ENCODE measurements around the gene HMOX2.
A peak's percentile ranks its signal among the peaks of the same experiment; 100 is the strongest.

The HMOX2 gene

GRCh38 chr16:4520913-4521312 is 44.7 kb downstream of the HMOX2 start:
- Histone ChIP-seq H3K9me3 (no peaks in the 10 kb centered on the region), H3K4me3 (no peak overlapping the region), H3K36me3 (peaks cover 0 to 19% (median 6%) of the 10 kb centered on the region in 3 donors), H3K4me1 (peaks cover 0 to 11% (median 5%) of the 10 kb centered on the region in 4 donors), H3K27me3 (no peaks in the 10 kb centered on the region), H3K27ac (no peak overlapping the region)
- TF ChIP-seq, protein P1, sequence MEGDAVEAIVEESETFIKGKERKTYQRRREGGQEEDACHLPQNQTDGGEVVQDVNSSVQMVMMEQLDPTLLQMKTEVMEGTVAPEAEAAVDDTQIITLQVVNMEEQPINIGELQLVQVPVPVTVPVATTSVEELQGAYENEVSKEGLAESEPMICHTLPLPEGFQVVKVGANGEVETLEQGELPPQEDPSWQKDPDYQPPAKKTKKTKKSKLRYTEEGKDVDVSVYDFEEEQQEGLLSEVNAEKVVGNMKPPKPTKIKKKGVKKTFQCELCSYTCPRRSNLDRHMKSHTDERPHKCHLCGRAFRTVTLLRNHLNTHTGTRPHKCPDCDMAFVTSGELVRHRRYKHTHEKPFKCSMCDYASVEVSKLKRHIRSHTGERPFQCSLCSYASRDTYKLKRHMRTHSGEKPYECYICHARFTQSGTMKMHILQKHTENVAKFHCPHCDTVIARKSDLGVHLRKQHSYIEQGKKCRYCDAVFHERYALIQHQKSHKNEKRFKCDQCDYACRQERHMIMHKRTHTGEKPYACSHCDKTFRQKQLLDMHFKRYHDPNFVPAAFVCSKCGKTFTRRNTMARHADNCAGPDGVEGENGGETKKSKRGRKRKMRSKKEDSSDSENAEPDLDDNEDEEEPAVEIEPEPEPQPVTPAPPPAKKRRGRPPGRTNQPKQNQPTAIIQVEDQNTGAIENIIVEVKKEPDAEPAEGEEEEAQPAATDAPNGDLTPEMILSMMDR (IDR thresholded peaks at IDR 0.05) = no peak
- intact Hi-C loops (cut with DNase I; ENCODE audit: low total_unique reads) = no loop called here
- DNase-seq = no peak

GRCh38 chr16:4522051-4522581 is 45.9 kb downstream of the HMOX2 start:
- intact Hi-C loops (cut with DNase I; ENCODE audit: low total_unique reads) = no loop called here
- TF ChIP-seq, protein P1 (IDR thresholded peaks at IDR 0.05) = no peak
- no peaks in the 10 kb centered on the region for H3K9me3 ChIP-seq
- no peaks in the 10 kb centered on the region for H3K27me3 ChIP-seq
- no peak overlapping the region for H3K27ac ChIP-seq
- DNase-seq = peak in 1 of 2 donors; percentile 74
- peaks cover 0 to 19% (median 6%) of the 10 kb centered on the region in 3 donors for H3K36me3 ChIP-seq
- H3K4me1 ChIP-seq = peaks cover 0 to 11% (median 5%) of the 10 kb centered on the region in 4 donors
- no peak overlapping the region for H3K4me3 ChIP-seq

DNA sequence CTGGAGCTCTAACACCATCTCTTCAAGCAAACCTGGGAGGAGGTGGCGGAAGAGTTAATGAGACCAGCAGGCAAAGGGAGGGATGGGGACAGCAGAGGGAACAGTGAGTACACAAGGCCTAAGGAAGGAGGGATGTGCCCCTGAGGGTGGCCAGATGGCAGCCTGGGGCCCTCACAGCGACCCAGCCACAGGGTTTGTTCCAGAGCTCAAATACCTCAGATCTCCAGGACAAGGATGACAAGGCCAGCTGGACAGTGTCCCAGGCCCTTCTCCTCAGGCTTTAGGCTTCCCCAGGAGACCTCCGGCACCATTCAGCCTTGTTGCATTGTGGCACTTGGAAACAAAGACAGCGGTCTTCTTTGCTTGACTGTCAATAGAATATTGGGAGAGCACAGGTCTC is 47.5 kb downstream of the HMOX2 start:
- no peak overlapping the region for H3K27ac ChIP-seq
- TF ChIP-seq, protein P1 (IDR thresholded peaks at IDR 0.05) = no peak
- intact Hi-C loops (cut with DNase I; ENCODE audit: low total_unique reads) = no loop called here
- H3K4me1 ChIP-seq = peaks cover 0 to 11% (median 5%) of the 10 kb centered on the region in 4 donors
- peaks cover 0 to 19% (median 6%) of the 10 kb centered on the region in 3 donors for H3K36me3 ChIP-seq
- H3K4me3 ChIP-seq = no peak overlapping the region
- H3K9me3 ChIP-seq = no peaks in the 10 kb centered on the region
- DNase-seq = no peak
- no peaks in the 10 kb centered on the region for H3K27me3 ChIP-seq

- Histone ChIP-seq H3K27me3 (no peaks in the 10 kb centered on the region), H3K27ac (no peak overlapping the region), H3K4me1 (peaks cover 0 to 16% (median 7%) of the 10 kb centered on the region in 4 donors), H3K36me3 (peaks cover 0 to 19% (median 6%) of the 10 kb centered on the region in 3 donors), H3K4me3 (no peak overlapping the region), H3K9me3 (no peaks in the 10 kb centered on the region)
- TF ChIP-seq, protein P1 (IDR thresholded peaks at IDR 0.05) = no peak
- intact Hi-C loops (cut with DNase I; ENCODE audit: low total_unique reads) = no loop called here
- DNase-seq = no peak
Measured at GRCh38 chr16:4524571-4524970, 48.4 kb downstream of the HMOX2 start.

GRCh38 chr16:4525069-4525468 is 48.9 kb downstream of the HMOX2 start:
- H3K27me3 ChIP-seq = no peaks in the 10 kb centered on the region
- no peak overlapping the region for H3K4me3 ChIP-seq
- peaks cover 0 to 16% (median 7%) of the 10 kb centered on the region in 4 donors for H3K4me1 ChIP-seq
- no peak for DNase-seq
- H3K27ac ChIP-seq = no peak overlapping the region
- H3K36me3 ChIP-seq = peaks cover 0 to 19% (median 6%) of the 10 kb centered on the region in 3 donors
- intact Hi-C loops (cut with DNase I; ENCODE audit: low total_unique reads) = no loop called here
- no peaks in the 10 kb centered on the region for H3K9me3 ChIP-seq
- TF ChIP-seq, protein P1 (IDR thresholded peaks at IDR 0.05) = no peak

Measured in tibial artery (tissue), 4 donors.